ENCODE results near the gene PCDHGB5.
"Not testable (repeated sequence)": the region's sequence is repeated elsewhere in the genome, so short reads cannot be mapped to it uniquely, and the experiment has no call there.

Gene PCDHGB5

DNA sequence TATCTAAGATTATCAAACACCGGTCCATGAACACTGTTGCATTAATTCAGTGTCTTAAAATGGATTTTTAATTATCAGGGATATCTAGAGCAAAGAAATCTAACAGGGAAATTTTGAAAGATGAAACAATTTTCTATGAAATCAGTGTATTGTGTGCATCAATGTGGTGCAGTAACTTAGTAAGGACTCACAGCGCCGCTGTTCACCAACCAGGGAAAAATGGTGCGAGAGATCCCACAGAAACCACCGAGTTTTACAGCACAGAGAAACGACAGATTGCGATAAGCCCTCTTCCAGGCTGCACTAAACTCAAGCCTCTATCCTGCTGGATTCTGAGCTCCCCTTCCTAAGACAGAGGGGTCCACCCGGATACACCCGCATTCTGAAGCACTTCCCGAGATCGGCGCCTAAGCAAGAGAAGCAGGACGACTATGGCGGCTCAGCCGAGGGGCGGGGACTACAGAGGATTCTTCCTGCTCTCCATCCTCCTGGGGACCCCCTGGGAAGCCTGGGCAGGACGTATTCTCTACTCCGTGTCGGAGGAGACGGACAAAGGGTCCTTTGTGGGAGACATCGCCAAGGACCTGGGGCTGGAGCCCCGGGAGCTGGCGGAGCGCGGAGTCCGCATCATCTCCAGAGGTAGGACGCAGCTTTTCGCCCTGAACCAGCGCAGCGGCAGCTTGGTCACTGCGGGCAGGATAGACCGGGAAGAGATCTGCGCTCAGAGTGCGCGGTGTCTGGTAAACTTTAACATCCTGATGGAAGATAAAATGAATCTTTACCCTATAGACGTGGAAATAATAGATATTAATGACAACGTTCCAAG is 15.1 kb upstream of the PCDHGB5 start, which contains the start of gene PCDHGA7:
Gene PCDHGA7, plus strand, starts transcription at position 274 of the 826 bp plus-strand sequence. Its CDS starts 158 bp downstream, at position 432.
- DNase-seq = no peak

- no peak for DNase-seq
Measured at GRCh38 chr5:141383345-141383744, 14.4 kb upstream of the PCDHGB5 start.

DNA sequence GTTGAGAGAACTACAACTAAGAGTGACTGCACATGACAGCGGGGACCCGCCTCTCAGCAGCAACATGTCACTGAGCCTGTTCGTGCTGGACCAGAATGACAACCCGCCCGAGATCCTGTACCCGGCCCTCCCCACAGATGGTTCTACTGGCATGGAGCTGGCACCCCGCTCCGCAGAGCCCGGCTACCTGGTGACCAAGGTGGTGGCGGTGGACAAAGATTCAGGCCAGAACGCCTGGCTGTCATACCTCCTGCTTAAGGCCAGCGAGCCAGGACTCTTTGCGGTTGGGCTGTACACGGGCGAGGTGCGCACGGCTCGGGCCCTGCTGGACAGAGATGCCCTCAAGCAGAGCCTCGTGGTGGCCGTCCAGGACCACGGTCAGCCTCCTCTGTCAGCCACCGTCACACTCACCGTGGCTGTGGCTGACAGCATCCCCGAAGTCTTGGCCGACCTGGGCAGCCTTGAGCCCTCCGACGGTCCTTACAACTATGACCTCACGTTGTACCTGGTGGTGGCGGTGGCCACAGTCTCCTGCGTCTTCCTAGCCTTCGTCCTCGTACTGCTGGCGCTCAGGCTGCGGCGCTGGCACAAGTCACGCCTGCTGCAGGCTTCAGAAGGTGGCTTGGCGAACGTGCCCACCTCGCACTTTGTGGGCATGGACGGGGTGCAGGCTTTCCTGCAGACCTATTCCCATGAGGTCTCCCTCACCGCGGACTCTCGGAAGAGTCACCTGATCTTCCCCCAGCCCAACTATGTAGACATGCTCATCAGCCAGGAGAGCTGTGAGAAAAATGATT is 13.1 kb upstream of the PCDHGB5 start:
- DNase-seq = no peak

DNA sequence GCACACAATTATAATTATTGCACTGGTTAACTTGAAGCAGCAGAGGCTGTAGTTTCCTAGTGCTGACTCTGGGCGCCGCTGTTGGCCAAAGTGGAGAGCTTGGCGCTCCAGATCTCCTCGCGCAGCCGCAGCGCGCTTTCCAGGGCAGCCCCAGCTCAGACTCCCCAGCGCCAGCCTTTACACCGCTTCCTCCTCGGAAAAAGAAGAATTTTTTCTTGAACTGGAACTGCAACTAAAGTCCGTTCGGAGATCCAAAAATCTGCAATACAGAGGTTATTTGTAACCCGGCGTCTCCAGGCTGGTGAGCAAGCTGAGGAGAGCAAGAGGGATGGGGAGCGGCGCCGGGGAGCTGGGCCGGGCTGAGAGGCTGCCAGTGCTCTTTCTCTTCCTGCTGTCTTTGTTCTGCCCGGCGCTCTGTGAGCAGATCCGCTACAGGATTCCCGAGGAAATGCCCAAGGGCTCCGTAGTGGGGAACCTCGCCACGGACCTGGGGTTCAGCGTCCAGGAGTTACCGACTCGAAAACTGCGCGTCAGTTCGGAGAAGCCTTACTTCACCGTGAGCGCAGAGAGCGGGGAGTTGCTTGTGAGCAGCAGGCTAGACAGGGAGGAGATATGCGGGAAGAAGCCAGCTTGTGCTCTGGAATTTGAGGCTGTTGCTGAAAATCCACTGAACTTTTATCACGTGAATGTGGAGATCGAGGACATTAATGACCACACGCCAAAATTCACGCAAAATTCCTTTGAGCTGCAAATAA is 10.0 kb upstream of the PCDHGB5 start, which contains the start of gene PCDHGB4:
Gene PCDHGB4, plus strand, starts transcription at position 142 of the 755 bp plus-strand sequence. Its CDS starts 187 bp downstream, at position 329.
- DNase-seq = not testable (repeated sequence)

- DNase-seq = no peak
Measured at GRCh38 chr5:141388661-141389060, 9.1 kb upstream of the PCDHGB5 start.

DNA sequence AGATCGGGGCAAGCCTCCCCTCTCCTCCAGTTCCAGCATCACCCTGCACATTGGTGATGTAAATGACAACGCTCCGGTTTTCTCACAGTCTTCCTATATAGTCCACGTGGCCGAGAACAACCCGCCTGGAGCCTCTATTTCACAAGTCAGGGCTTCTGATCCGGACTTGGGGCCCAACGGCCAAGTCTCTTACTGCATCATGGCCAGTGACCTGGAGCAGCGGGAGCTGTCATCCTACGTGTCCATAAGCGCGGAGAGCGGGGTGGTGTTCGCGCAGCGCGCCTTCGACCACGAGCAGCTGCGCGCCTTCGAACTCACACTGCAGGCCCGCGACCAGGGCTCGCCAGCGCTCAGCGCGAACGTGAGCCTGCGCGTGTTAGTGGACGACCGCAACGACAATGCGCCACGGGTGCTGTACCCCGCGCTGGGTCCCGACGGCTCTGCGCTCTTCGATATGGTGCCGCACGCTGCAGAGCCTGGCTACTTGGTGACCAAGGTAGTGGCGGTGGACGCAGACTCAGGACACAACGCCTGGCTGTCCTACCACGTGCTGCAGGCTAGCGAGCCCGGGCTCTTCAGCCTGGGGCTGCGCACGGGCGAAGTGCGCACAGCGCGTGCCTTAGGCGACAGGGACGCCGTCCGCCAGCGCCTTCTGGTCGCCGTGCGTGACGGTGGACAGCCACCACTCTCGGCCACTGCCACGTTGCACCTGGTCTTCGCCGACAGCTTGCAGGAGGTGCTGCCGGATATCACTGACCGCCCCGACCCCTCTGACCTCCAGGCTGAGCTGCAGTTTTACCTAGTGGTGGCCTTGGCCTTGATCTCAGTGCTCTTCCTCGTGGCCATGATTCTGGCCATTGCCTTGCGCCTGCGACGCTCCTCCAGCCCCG is 8.3 kb upstream of the PCDHGB5 start:
- DNase-seq = no peak

DNA sequence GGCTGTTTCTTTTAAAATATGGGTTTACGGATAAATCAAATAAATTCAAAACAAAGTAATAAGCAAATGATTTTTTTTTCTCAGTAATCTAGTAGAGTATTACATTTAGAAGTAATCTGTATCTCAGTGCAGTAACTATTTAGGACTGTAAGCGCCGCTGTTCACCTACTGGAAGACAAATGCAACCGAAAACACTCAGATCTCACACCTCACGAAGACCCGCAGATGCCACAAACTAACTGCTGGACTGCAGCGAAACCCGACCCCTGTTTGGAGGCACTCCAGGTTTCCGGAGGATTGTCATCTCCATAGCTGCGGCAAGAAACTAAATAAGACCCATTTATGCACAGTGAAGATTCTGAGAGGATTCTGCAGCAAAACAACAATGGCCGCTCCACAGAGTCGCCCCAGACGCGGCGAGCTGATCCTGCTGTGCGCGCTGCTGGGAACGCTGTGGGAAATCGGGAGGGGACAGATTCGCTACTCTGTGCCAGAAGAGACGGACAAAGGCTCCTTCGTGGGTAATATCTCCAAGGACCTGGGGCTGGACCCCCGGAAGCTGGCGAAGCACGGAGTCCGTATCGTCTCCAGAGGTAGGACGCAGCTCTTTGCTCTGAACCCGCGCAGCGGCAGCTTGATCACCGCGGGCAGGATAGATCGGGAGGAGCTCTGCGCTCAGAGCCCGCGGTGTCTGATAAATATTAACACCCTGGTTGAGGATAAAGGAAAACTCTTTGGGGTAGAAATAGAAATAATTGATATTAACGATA is 5.1 kb upstream of the PCDHGB5 start, which contains the start of gene PCDHGA8:
Gene PCDHGA8, plus strand, starts transcription at position 205 of the 770 bp plus-strand sequence. Its CDS starts 181 bp downstream, at position 386.
- DNase-seq = no peak

DNA sequence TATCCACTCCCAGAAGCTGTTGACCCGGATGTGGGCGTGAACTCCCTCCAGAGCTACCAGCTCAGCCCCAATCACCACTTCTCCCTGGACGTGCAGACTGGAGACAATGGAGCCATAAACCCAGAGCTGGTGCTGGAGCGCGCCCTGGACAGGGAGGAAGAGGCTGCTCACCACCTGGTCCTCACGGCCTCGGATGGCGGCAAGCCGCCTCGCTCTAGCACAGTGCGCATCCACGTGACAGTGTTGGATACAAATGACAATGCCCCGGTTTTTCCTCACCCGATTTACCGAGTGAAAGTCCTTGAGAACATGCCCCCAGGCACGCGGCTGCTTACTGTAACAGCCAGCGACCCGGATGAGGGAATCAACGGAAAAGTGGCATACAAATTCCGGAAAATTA is 4.5 kb upstream of the PCDHGB5 start:
- DNase-seq = no peak

DNA sequence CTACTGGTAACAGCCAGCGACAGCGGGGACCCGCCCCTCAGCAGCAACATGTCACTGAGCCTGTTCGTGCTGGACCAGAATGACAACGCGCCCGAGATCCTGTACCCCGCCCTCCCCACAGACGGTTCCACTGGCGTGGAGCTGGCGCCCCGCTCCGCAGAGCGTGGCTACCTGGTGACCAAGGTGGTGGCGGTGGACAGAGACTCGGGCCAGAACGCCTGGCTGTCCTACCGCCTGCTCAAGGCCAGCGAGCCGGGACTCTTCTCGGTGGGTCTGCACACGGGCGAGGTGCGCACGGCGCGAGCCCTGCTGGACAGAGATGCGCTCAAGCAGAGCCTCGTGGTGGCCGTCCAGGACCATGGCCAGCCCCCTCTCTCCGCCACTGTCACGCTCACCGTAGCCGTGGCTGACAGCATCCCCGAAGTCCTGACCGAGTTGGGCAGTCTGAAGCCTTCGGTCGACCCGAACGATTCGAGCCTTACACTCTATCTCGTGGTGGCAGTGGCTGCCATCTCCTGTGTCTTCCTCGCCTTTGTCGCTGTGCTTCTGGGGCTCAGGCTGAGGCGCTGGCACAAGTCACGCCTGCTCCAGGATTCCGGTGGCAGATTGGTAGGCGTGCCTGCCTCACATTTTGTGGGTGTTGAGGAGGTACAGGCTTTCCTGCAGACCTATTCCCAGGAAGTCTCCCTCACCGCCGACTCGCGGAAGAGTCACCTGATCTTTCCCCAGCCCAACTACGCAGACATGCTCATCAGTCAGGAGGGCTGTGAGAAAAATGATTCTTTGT is 3.2 kb upstream of the PCDHGB5 start:
- DNase-seq = not testable (repeated sequence)

- no peak for DNase-seq
Measured at GRCh38 chr5:141398608-141399007, 861 bp downstream of the PCDHGB5 start.

DNA sequence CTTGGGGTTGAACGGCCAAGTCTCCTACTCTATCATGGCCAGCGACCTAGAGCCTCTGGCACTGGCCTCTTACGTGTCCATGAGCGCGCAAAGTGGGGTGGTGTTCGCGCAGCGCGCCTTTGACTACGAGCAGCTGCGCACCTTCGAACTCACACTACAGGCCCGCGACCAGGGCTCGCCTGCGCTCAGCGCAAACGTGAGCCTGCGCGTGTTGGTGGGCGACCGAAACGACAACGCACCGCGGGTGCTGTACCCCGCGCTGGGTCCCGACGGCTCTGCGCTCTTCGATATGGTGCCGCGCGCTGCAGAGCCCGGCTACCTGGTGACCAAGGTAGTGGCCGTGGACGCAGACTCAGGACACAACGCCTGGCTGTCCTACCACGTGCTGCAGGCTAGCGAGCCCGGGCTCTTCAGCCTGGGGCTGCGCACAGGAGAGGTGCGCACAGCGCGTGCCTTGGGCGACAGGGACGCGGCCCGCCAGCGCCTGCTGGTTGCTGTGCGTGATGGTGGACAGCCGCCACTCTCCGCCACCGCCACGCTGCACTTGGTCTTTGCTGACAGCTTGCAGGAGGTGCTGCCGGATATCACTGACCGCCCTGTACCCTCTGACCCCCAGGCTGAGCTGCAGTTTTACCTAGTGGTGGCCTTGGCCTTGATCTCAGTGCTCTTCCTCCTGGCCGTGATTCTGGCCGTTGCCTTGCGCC is 2.0 kb downstream of the PCDHGB5 start:
- DNase-seq = no peak

DNA sequence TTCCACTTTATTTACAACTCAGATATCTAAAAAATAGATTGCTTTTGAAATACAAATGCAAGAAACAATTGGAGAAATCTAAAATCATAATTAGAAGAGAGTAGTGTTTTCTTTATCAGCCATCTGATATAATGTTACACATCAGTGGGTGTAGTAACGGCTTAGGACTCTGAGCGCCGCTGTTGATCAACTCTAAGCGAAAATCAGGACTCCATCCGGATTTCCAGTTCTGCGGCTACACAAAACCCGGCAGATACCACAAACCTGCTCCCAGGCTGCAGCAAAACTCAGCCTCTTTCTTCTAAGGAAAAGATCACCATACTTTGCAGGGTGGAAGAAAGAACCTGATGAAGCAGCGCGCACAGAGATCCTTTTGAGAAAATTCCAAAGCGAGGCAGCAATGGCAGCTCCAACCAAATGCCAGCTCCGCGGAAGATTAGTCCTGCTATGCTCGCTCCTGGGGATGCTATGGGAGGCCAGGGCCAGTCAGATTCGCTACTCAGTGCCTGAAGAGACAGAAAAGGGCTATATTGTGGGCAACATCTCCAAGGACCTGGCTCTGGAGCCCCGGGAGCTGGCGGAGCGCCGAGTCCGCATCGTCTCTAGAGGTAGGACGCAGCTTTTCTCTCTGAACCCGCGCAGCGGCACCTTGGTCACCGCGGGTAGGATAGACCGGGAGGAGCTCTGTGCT is 5.0 kb downstream of the PCDHGB5 start, which contains the start of gene PCDHGA9:
Gene PCDHGA9, plus strand, starts transcription at position 226 of the 691 bp plus-strand sequence. Its CDS starts 175 bp downstream, at position 401.
- DNase-seq = no peak

- no peak for DNase-seq
Measured at GRCh38 chr5:141403387-141403786, 5.6 kb downstream of the PCDHGB5 start.

GRCh38 chr5:141407790-141408505 is 10.2 kb downstream of the PCDHGB5 start, which contains the start of gene PCDHGB6:
TSS of gene PCDHGB6 (plus strand) at chr5:141408021. CDS start at chr5:141408203, 182 bp downstream.
- DNase-seq = not testable (repeated sequence)

- DNase-seq = no peak
Measured at GRCh38 chr5:141409598-141410306, 12.0 kb downstream of the PCDHGB5 start.

- DNase-seq = no peak
Measured at GRCh38 chr5:141411575-141411974, 13.8 kb downstream of the PCDHGB5 start.

All from NCI-H187 treated with DMSO at 0.1 percent for 48 hours (cell line).